T-helper 9 cell (primary cell): Measurements from ENCODE around the gene KRT82.
"Not testable (repeated sequence)": the region's sequence is repeated elsewhere in the genome, so short reads cannot be mapped to it uniquely, and the experiment has no call there.

Experiments
- DNase-seq: peaks from one replicate; pipeline ENCODE4 v3.0.0-alpha.2; 2020

The KRT82 gene

GRCh38 chr12:52410589-52411248, 4.6 kb upstream of the KRT82 start:
- not testable (repeated sequence) for DNase-seq

- DNase-seq: no peak
Measured at GRCh38 chr12:52407918-52408317, 1.8 kb upstream of the KRT82 start.

- no peak for DNase-seq
Measured at GRCh38 chr12:52404951-52405350, 1.2 kb downstream of the KRT82 start.

GRCh38 chr12:52403561-52403960, 2.6 kb downstream of the KRT82 start:
- DNase-seq: no peak

GRCh38 chr12:52402873-52403540, 3.1 kb downstream of the KRT82 start:
- DNase-seq: no peak

GRCh38 chr12:52402377-52402776, 3.8 kb downstream of the KRT82 start:
- DNase-seq: no peak

GRCh38 chr12:52401926-52402325, 4.2 kb downstream of the KRT82 start:
- no peak for DNase-seq

GRCh38 chr12:52401526-52401925, 4.6 kb downstream of the KRT82 start:
- DNase-seq: no peak

- DNase-seq: no peak
Measured at GRCh38 chr12:52400906-52401305, 5.2 kb downstream of the KRT82 start.

GRCh38 chr12:52399756-52400155, 6.4 kb downstream of the KRT82 start:
- no peak for DNase-seq

- no peak for DNase-seq
Measured at GRCh38 chr12:52398176-52398575, 8.0 kb downstream of the KRT82 start.

GRCh38 chr12:52396656-52397055, 9.5 kb downstream of the KRT82 start:
- no peak for DNase-seq

GRCh38 chr12:52395761-52396434, 10.2 kb downstream of the KRT82 start:
- DNase-seq: no peak

GRCh38 chr12:52394836-52395405, 11.2 kb downstream of the KRT82 start:
- no peak for DNase-seq

GRCh38 chr12:52392465-52393007, 13.6 kb downstream of the KRT82 start:
- no peak for DNase-seq

GRCh38 chr12:52391618-52392002, 14.5 kb downstream of the KRT82 start:
- DNase-seq: no peak

GRCh38 chr12:52390739-52391617, 15.2 kb downstream of the KRT82 start:
- no peak for DNase-seq

GRCh38 chr12:52389313-52390207, 16.6 kb downstream of the KRT82 start:
- no peak for DNase-seq

GRCh38 chr12:52387859-52388258, 18.3 kb downstream of the KRT82 start:
- no peak for DNase-seq

GRCh38 chr12:52385226-52385702, 20.9 kb downstream of the KRT82 start, which contains the start of gene KRT84:
TSS of gene KRT84 (minus strand) at chr12:52385652. CDS start at chr12:52385585, 67 bp downstream.
- DNase-seq: no peak

GRCh38 chr12:52383331-52383730, 22.8 kb downstream of the KRT82 start:
- no peak for DNase-seq
